H9 (cell line): ENCODE data around the gene TMEM14C. TPM values are rescaled to one million over a fixed set of nuclear protein-coding genes. Genes with fewer than 3 reads are reported as not detected.

Experiments
- DNase-seq: peaks from one replicate; pipeline ENCODE4 v3.0.0-alpha.2; 2017
- H2AFZ ChIP-seq: one replicate; pipeline ENCODE4 v1.6.1; 2013; ENCODE audit warnings: mild to moderate bottlenecking, low read length, control low read depth, moderate library complexity
- H2AK5ac ChIP-seq: 2 replicates; pipeline ENCODE4 v1.6.1; 2013; ENCODE audit warnings: low read length, control low read depth, mixed read lengths; ENCODE audit not compliant: insufficient read length
- H2BK120ac ChIP-seq: one replicate; pipeline ENCODE4 v1.6.1; 2013; ENCODE audit warnings: low read depth, mild to moderate bottlenecking, low read length, control low read depth, inconsistent platforms; ENCODE audit not compliant: poor library complexity, severe bottlenecking
- H2BK12ac ChIP-seq: 2 replicates; pipeline ENCODE4 v1.6.1; 2013; ENCODE audit warnings: low read length, control low read depth, mixed read lengths, low read depth; ENCODE audit not compliant: insufficient read length
- H2BK15ac ChIP-seq: 2 replicates; pipeline ENCODE4 v1.6.1; 2013; ENCODE audit warnings: low read depth, low read length, control low read depth
- H2BK20ac ChIP-seq: one replicate; pipeline ENCODE4 v1.6.1; 2013; ENCODE audit warnings: low read depth, mild to moderate bottlenecking, low read length, control low read depth, inconsistent platforms; ENCODE audit not compliant: poor library complexity, severe bottlenecking
- H2BK5ac ChIP-seq: 2 replicates; pipeline ENCODE4 v1.6.1; 2013; ENCODE audit warnings: low read length, control low read depth, mixed read lengths; ENCODE audit not compliant: insufficient read length
- H3K14ac ChIP-seq: 2 replicates; pipeline ENCODE4 v1.6.1; 2013; ENCODE audit warnings: low read length, control low read depth; ENCODE audit not compliant: insufficient read depth
- H3K18ac ChIP-seq: 2 replicates; pipeline ENCODE4 v1.6.1; 2013; ENCODE audit warnings: low read depth, mild to moderate bottlenecking, mixed read lengths, low read length, control low read depth; ENCODE audit not compliant: insufficient read length
- H3K23ac ChIP-seq: 2 replicates; pipeline ENCODE4 v1.6.1; 2013; ENCODE audit warnings: low read length, control low read depth, mixed read lengths, low read depth; ENCODE audit not compliant: insufficient read length
- H3K23me2 ChIP-seq: 2 replicates; pipeline ENCODE4 v1.6.1; 2013; ENCODE audit warnings: low read depth, mild to moderate bottlenecking, mixed read lengths, low read length, control low read depth; ENCODE audit not compliant: insufficient read length, poor library complexity, severe bottlenecking
- H3K27ac ChIP-seq: 2 replicates; pipeline ENCODE4 v1.5.1; 2013; ENCODE audit warnings: low read length, control low read depth, mixed read lengths, low read depth; ENCODE audit not compliant: insufficient read length
- H3K27me3 ChIP-seq: 2 replicates; pipeline ENCODE4 v1.6.1; 2013; ENCODE audit warnings: low read length, control low read depth, inconsistent platforms; ENCODE audit not compliant: insufficient read depth
- H3K4ac ChIP-seq: 2 replicates; pipeline ENCODE4 v1.6.1; 2013; ENCODE audit warnings: low read depth, mild to moderate bottlenecking, control low read depth, inconsistent platforms, low read length, moderate library complexity
- H3K4me1 ChIP-seq: 2 replicates; pipeline ENCODE4 v1.6.1; 2013; ENCODE audit warnings: low read length, control low read depth, inconsistent platforms; ENCODE audit not compliant: insufficient read depth
- H3K4me2 ChIP-seq: 2 replicates; pipeline ENCODE4 v1.6.1; 2013; ENCODE audit warnings: low read length, control low read depth, mixed read lengths; ENCODE audit not compliant: insufficient read length, insufficient read depth
- H3K56ac ChIP-seq: 2 replicates; pipeline ENCODE4 v1.6.1; 2013; ENCODE audit warnings: low read depth, mild to moderate bottlenecking, mixed read lengths, low read length, control low read depth; ENCODE audit not compliant: insufficient read length
- H3K79me1 ChIP-seq: 2 replicates; pipeline ENCODE4 v1.6.1; 2013; ENCODE audit warnings: low read depth, mild to moderate bottlenecking, moderate library complexity, low read length, control low read depth, inconsistent platforms; ENCODE audit not compliant: insufficient read depth, poor library complexity, severe bottlenecking
- H3K79me2 ChIP-seq: 2 replicates; pipeline ENCODE4 v1.6.1; 2013; ENCODE audit warnings: low read length, control low read depth, inconsistent platforms; ENCODE audit not compliant: insufficient read depth
- H3K9ac ChIP-seq: 2 replicates; pipeline ENCODE4 v1.6.1; 2013; ENCODE audit warnings: low read length, control low read depth, mixed read lengths; ENCODE audit not compliant: insufficient read length; ENCODE audit errors: extremely low read depth
- H3K9me3 ChIP-seq: one replicate; pipeline ENCODE4 v1.6.1; 2013; ENCODE audit warnings: low read depth, low read length, inconsistent platforms; ENCODE audit not compliant: control insufficient read depth
- H3T11ph ChIP-seq: one replicate; pipeline ENCODE4 v1.6.1; 2013; ENCODE audit warnings: mild to moderate bottlenecking, low read length, control low read depth, inconsistent platforms
- H4K20me1 ChIP-seq: one replicate; pipeline ENCODE4 v1.6.1; 2013; ENCODE audit not compliant: control insufficient read depth, insufficient read length, insufficient read depth
- H4K5ac ChIP-seq: 2 replicates; pipeline ENCODE4 v1.6.1; 2013; ENCODE audit warnings: low read depth, mild to moderate bottlenecking, mixed read lengths, low read length, control low read depth; ENCODE audit not compliant: insufficient read length
- H4K8ac ChIP-seq: replicated peaks from 2 replicates; pipeline ENCODE4 v1.6.1; 2013; ENCODE audit warnings: low read length, control low read depth, mixed read lengths, low read depth; ENCODE audit not compliant: insufficient read length
- H4K91ac ChIP-seq: 2 replicates; pipeline ENCODE4 v1.6.1; 2013; ENCODE audit warnings: low read depth, mild to moderate bottlenecking, moderate library complexity, mixed read lengths, low read length, control low read depth; ENCODE audit not compliant: insufficient read length
- H3K27ac Mint-ChIP-seq, 3 experiments: 2 replicates in 2 of 3; 3 replicates in 1 of 3; pipeline ENCODE4 v1.8.0; 2020 to 2021; ENCODE audit warnings: mixed read lengths in 3 of 3, mild to moderate bottlenecking in 1 of 3, moderate library complexity in 1 of 3
- H3K27me3 Mint-ChIP-seq: 2 replicates; pipeline ENCODE4 v1.8.0; 2021; ENCODE audit warnings: low read depth, mild to moderate bottlenecking, moderate library complexity, mixed read lengths
- H3K36me3 Mint-ChIP-seq, 3 experiments: 2 replicates in 2 of 3; 3 replicates in 1 of 3; pipeline ENCODE4 v1.8.0; 2020 to 2021; ENCODE audit warnings: low read depth in 3 of 3, mixed read lengths in 3 of 3; ENCODE audit not compliant: insufficient read depth in 1 of 3
- H3K4me1 Mint-ChIP-seq, 2 experiments: 2 replicates each; pipeline ENCODE4 v1.8.0; 2020; ENCODE audit warnings: mixed read lengths in 2 of 2
- H3K4me3 Mint-ChIP-seq, 2 experiments: 2 replicates in 1 of 2; 3 replicates in 1 of 2; pipeline ENCODE4 v1.8.0; 2020 to 2021; ENCODE audit warnings: mild to moderate bottlenecking in 2 of 2, mixed read lengths in 2 of 2, moderate library complexity in 1 of 2
- H3K9me3 Mint-ChIP-seq, 2 experiments: 2 replicates in 1 of 2; 3 replicates in 1 of 2; pipeline ENCODE4 v1.8.0; 2020; ENCODE audit warnings: mild to moderate bottlenecking in 2 of 2, mixed read lengths in 2 of 2, moderate library complexity in 1 of 2
- CTCF ChIP-seq: fragments of 200-600 bp; sonication (generic); conservative IDR thresholded peaks from 3 replicates; pipeline ENCODE4 v1.8.0; 2021; ENCODE audit warnings: antibody characterized with exemption, mild to moderate bottlenecking
- WGBS: extraction: QIAGEN DNeasy Blood & Tissue Kit; methylation state at CpG from one replicate; pipeline ENCODE4 v1.1.7; 2013; ENCODE audit warnings: missing lambda C conversion rate, low lambda C conversion rate, mixed read lengths; ENCODE audit not compliant: insufficient read length; ENCODE audit errors: extremely low coverage; 5-methylcytosine and 5-hydroxymethylcytosine counted together
- total RNA-seq: library from RNA; stranded (reverse); gene quantifications from 2 replicates; pipeline ENCODE4 v1.2.1, GENCODE V29; 2021

TMEM14C gene
- total RNA-seq, 1 experiment from 2014 or later: 94.4 TPM

- TF ChIP-seq CTCF: no peak
- H3K4me2 ChIP-seq: no peak overlapping the region
- H2BK15ac ChIP-seq: no peak overlapping the region
- no CpG with 5 or more reads among the region's 2 CpGs for WGBS
- no peak overlapping the region for H3K4ac ChIP-seq
- H2BK5ac ChIP-seq: no peak overlapping the region
- no peak overlapping the region for H3K23ac ChIP-seq
- H2AK5ac ChIP-seq: no peak overlapping the region
- no peak overlapping the region for H3K27ac ChIP-seq
- no peaks in the 10 kb centered on the region for H3K79me1 ChIP-seq
- no peak overlapping the region for H2AFZ ChIP-seq
- no peak overlapping the region for H4K8ac ChIP-seq
- no peaks in the 10 kb centered on the region for H3K79me2 ChIP-seq
- Mint-ChIP-seq H3K9me3 (no peaks in the 10 kb centered on the region; a peak in 1 of 5 replicates), H3K27me3 (no peaks in the 10 kb centered on the region), H3K4me3 (no peak overlapping the region), H3K27ac (no peak overlapping the region), H3K4me1 (no peaks in the 10 kb centered on the region), H3K36me3 (peaks cover 13 to 21% (median 16%) of the 10 kb centered on the region in 3 experiments; a peak in 6 of 7 replicates)
- H2BK20ac ChIP-seq: no peak overlapping the region
- no peak overlapping the region for H2BK12ac ChIP-seq
- no peaks in the 10 kb centered on the region for H4K20me1 ChIP-seq
- no peak overlapping the region for H3K56ac ChIP-seq
- no peaks in the 10 kb centered on the region for H3K27me3 ChIP-seq
- H3K9me3 ChIP-seq: no peaks in the 10 kb centered on the region
- H3K4me1 ChIP-seq: no peaks in the 10 kb centered on the region
- H4K91ac ChIP-seq: no peak overlapping the region
- H3K14ac ChIP-seq: no peak overlapping the region
- H2BK120ac ChIP-seq: no peak overlapping the region
- H3T11ph ChIP-seq: no peak overlapping the region
- no peaks in the 10 kb centered on the region for H3K23me2 ChIP-seq
- DNase-seq: no peak
- no peak overlapping the region for H3K18ac ChIP-seq
- no peak overlapping the region for H3K9ac ChIP-seq
- H4K5ac ChIP-seq: no peak overlapping the region
Observed at GRCh38 chr6:10736731-10737130, 13.9 kb downstream of the TMEM14C start.
